ENCODE results near the gene ANO9.

Gene ANO9

GRCh38 chr11:372809-373715 lies 68.7 kb downstream of the ANO9 start:
- Histone ChIP-seq H3K4me3 (ENCODE audit: control insufficient read depth in 1 of 7, extremely low read depth in 1 of 7, insufficient read depth in 4 of 7, low read depth in 2 of 7, low read length in 6 of 7) (no peak overlapping the region), H3K27me3 (replicated peaks in 2 of 5; ENCODE audit: control insufficient read depth in 4 of 5, insufficient read depth in 5 of 5, low read length in 4 of 5) (peaks cover 0 to 19% (median 10%) of the 10 kb centered on the region in 5 experiments), H3K4me1 (ENCODE audit: control extremely low read depth in 1 of 4, control insufficient read depth in 4 of 4, insufficient read depth in 4 of 4, low read length in 3 of 4) (peaks cover 0 to 11% (median 6%) of the 10 kb centered on the region in 4 experiments), H3K9me3 (ENCODE audit: control extremely low read depth in 1 of 5, control insufficient read depth in 4 of 5, insufficient read depth in 2 of 5, low read depth in 1 of 5, low read length in 4 of 5) (peaks cover 0 to 6% (median 0%) of the 10 kb centered on the region in 5 experiments), H3K36me3 (ENCODE audit: control insufficient read depth in 4 of 4, insufficient read depth in 4 of 4, low read length in 3 of 4) (no peaks in the 10 kb centered on the region), H3K27ac (ENCODE audit: insufficient read depth in 1 of 2, low read depth in 1 of 2, low read length in 2 of 2, poor library complexity in 1 of 2, severe bottlenecking in 2 of 2) (no peak overlapping the region)
- no peak for DNase-seq
- 96% methylated on average over 27 of the region's 41 CpGs for WGBS (ENCODE audit: insufficient coverage)
- CTCF ChIA-PET: interaction anchor here (1.2 to 1.7 kb wide), 2 partner anchors 10 to 44 kb away, joined by 3 to 6 read pairs; no protein-coding TSS in a partner anchor
- POLR2A ChIA-PET: interaction anchor here (0.5 kb wide), 1 partner anchor 9 kb away, joined by 8 read pairs; no protein-coding TSS in a partner anchor

- Histone ChIP-seq H3K27ac (ENCODE audit: insufficient read depth in 1 of 2, low read depth in 1 of 2, low read length in 2 of 2, poor library complexity in 1 of 2, severe bottlenecking in 2 of 2) (no peak overlapping the region), H3K9me3 (ENCODE audit: control extremely low read depth in 1 of 5, control insufficient read depth in 4 of 5, insufficient read depth in 2 of 5, low read depth in 1 of 5, low read length in 4 of 5) (peaks cover 0 to 6% (median 0%) of the 10 kb centered on the region in 5 experiments), H3K4me3 (ENCODE audit: control insufficient read depth in 1 of 7, extremely low read depth in 1 of 7, insufficient read depth in 4 of 7, low read depth in 2 of 7, low read length in 6 of 7) (no peak overlapping the region), H3K4me1 (ENCODE audit: control extremely low read depth in 1 of 4, control insufficient read depth in 4 of 4, insufficient read depth in 4 of 4, low read length in 3 of 4) (peaks cover 0 to 13% (median 6%) of the 10 kb centered on the region in 4 experiments), H3K36me3 (ENCODE audit: control insufficient read depth in 4 of 4, insufficient read depth in 4 of 4, low read length in 3 of 4) (no peaks in the 10 kb centered on the region), H3K27me3 (replicated peaks in 2 of 5; ENCODE audit: control insufficient read depth in 4 of 5, insufficient read depth in 5 of 5, low read length in 4 of 5) (peaks cover 0 to 31% (median 18%) of the 10 kb centered on the region in 5 experiments)
- POLR2A ChIA-PET: no interaction called here
- WGBS (ENCODE audit: insufficient coverage): 97% methylated on average over 16 of the region's 19 CpGs
- CTCF ChIA-PET: interaction anchor here (1.2 to 1.7 kb wide), 5 partner anchors 9 to 76 kb away, joined by 3 to 6 read pairs (median 4); no protein-coding TSS in a partner anchor
- DNase-seq: no peak
Observed at GRCh38 chr11:371716-372590, 69.9 kb downstream of the ANO9 start.

DNA sequence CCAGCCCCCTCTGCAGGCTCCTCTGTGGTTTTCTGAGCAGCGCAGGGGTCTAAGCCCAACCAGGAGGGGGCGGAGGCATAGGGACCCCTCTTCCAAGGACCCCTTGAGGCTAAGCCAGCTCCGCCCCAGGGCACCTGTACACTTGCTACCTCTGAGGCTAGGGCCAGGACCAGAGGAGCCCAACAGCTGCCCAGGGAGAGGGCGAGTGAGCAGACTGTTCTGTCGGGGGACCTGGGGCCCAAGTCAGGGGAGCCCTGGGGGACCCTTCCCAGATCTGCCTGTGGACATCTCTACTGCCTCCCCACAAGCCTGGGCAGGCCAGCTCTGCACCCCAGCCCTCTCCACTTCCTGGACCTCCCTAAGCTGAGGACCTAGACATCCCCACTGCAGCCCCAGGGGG lies 70.8 kb downstream of the ANO9 start:
- CTCF ChIA-PET: interaction anchor here (1.5 to 1.7 kb wide), 4 partner anchors 11 to 77 kb away, joined by 3 to 5 read pairs (median 4); no protein-coding TSS in a partner anchor
- H3K4me3 ChIP-seq (ENCODE audit: control insufficient read depth in 1 of 7, extremely low read depth in 1 of 7, insufficient read depth in 4 of 7, low read depth in 2 of 7, low read length in 6 of 7): no peak overlapping the region

DNA sequence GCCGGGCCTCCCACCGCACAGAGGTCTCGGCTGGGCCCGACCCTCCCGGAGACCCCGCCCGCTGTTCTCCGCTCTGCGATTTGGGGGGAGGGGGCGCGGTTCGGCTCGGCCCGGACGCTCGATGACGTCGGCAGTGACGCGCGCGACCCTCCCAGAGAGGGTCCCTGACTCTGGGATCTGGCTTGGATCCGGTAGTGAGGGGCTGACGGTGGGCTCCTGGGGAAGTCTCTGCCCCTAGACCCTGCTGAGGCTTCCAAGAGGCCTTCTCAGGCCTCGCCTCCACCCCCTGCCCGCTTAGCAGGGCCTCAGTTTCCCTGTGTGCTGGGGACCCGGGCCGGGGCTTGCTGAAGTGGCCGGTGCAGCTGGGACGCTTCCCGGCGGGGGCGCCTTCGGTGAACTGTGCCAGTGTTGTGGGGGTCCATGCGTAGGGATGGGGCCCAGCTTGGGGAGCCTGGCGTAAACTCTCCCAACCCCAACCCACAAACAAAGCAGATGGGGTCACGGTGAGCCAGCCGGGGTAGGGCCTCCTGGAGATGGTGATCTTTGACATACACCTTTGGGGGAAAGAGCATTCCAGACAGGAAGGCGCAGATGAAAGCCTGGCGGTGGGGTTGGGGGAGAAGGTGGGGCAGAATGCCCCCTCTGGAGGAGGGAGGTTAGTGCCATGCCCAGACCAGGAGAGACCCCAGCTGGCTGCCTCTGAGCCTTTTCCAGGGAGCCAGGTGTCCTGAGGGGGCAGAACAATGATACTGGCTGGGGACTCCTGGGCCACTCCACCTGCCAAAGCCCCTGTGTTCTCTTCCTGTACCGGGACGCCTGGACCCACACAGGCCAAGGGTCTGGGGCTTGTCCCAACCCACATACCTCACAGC lies 71.5 kb downstream of the ANO9 start:
- Histone ChIP-seq H3K4me3 (ENCODE audit: control insufficient read depth in 1 of 7, extremely low read depth in 1 of 7, insufficient read depth in 4 of 7, low read depth in 2 of 7, low read length in 6 of 7) (no peak overlapping the region), H3K27me3 (replicated peaks in 2 of 5; ENCODE audit: control insufficient read depth in 4 of 5, insufficient read depth in 5 of 5, low read length in 4 of 5) (peaks cover 0 to 42% (median 23%) of the 10 kb centered on the region in 5 experiments), H3K9me3 (ENCODE audit: control extremely low read depth in 1 of 5, control insufficient read depth in 4 of 5, insufficient read depth in 2 of 5, low read depth in 1 of 5, low read length in 4 of 5) (peaks cover 0 to 1% (median 0%) of the 10 kb centered on the region in 5 experiments), H3K27ac (ENCODE audit: insufficient read depth in 1 of 2, low read depth in 1 of 2, low read length in 2 of 2, poor library complexity in 1 of 2, severe bottlenecking in 2 of 2) (no peak overlapping the region), H3K4me1 (ENCODE audit: control extremely low read depth in 1 of 4, control insufficient read depth in 4 of 4, insufficient read depth in 4 of 4, low read length in 3 of 4) (peaks cover 0 to 13% (median 6%) of the 10 kb centered on the region in 4 experiments), H3K36me3 (ENCODE audit: control insufficient read depth in 4 of 4, insufficient read depth in 4 of 4, low read length in 3 of 4) (no peaks in the 10 kb centered on the region)
- 39% methylated on average over 30 of the region's 42 CpGs for WGBS (ENCODE audit: insufficient coverage)
- ChIA-PET POLR2A (no interaction called here), CTCF (interaction anchor here (1.5 to 1.7 kb wide), 4 partner anchors 12 to 78 kb away, joined by 3 to 5 read pairs (median 4); no protein-coding TSS in a partner anchor)
- no peak for DNase-seq

More for the DNA sequence above, 70.8 kb downstream of the ANO9 start:
- WGBS (ENCODE audit: insufficient coverage): 88% methylated on average over 4 of the region's 5 CpGs
- no peak for DNase-seq
- Histone ChIP-seq H3K4me1 (ENCODE audit: control extremely low read depth in 1 of 4, control insufficient read depth in 4 of 4, insufficient read depth in 4 of 4, low read length in 3 of 4) (peaks cover 0 to 13% (median 6%) of the 10 kb centered on the region in 4 experiments), H3K9me3 (ENCODE audit: control extremely low read depth in 1 of 5, control insufficient read depth in 4 of 5, insufficient read depth in 2 of 5, low read depth in 1 of 5, low read length in 4 of 5) (peaks cover 0 to 6% (median 0%) of the 10 kb centered on the region in 5 experiments), H3K27me3 (replicated peaks in 2 of 5; ENCODE audit: control insufficient read depth in 4 of 5, insufficient read depth in 5 of 5, low read length in 4 of 5) (peaks cover 0 to 37% (median 22%) of the 10 kb centered on the region in 5 experiments), H3K36me3 (ENCODE audit: control insufficient read depth in 4 of 4, insufficient read depth in 4 of 4, low read length in 3 of 4) (no peaks in the 10 kb centered on the region), H3K27ac (ENCODE audit: insufficient read depth in 1 of 2, low read depth in 1 of 2, low read length in 2 of 2, poor library complexity in 1 of 2, severe bottlenecking in 2 of 2) (no peak overlapping the region)
- POLR2A ChIA-PET: no interaction called here

DNA sequence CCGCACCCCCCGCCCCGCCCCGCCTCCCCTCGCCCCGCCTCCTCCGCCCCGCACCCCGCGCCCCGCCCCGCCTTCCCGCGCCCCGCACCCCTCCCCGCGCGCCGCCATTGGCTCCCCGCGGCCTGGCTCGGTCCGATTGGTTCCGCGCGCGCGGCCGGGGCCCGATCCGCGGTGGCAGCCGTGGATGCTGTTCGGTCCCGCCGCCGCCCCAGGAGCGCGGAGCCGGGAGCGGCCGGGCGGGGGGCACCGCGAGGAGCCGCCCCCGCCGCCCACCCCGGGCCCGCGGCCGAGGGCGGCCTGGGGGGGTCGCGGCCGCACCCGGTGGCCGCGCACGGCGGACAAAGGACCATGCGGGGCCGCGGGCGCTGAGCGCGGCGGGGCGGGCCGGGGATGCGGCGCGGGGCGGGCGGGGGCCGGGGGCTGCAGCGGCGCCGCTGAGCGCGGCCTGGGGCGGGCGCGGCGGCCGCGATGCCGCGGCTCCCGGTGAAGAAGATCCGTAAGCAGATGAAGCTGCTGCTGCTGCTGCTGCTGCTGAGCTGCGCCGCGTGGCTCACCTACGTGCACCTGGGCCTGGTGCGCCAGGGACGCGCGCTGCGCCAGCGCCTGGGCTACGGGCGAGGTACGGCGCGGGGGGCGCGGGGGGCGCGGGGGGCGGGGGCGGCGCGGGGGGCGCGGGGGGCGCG lies 72.3 kb downstream of the ANO9 start, which contains the start of gene B4GALNT4:
TSS of gene B4GALNT4 (plus strand) at position 164 of the 683 bp plus-strand sequence. CDS start at position 469, 305 bp downstream.
- peaks cover 0 to 13% (median 6%) of the 10 kb centered on the region in 4 experiments for H3K4me1 ChIP-seq (ENCODE audit: control extremely low read depth in 1 of 4, control insufficient read depth in 4 of 4, insufficient read depth in 4 of 4, low read length in 3 of 4)
- peak within 1 kb of the TSS in 3 of 7 experiments; percentile 13 to 55 (median 35) for H3K4me3 ChIP-seq (ENCODE audit: control insufficient read depth in 1 of 7, extremely low read depth in 1 of 7, insufficient read depth in 4 of 7, low read depth in 2 of 7, low read length in 6 of 7)
- no peaks in the 10 kb centered on the region for H3K36me3 ChIP-seq (ENCODE audit: control insufficient read depth in 4 of 4, insufficient read depth in 4 of 4, low read length in 3 of 4)
- POLR2A ChIA-PET: no interaction called here
- peaks cover 0 to 49% (median 23%) of the 10 kb centered on the region in 5 experiments for H3K27me3 ChIP-seq (replicated peaks in 2 of 5; ENCODE audit: control insufficient read depth in 4 of 5, insufficient read depth in 5 of 5, low read length in 4 of 5)
- 2% methylated on average over 51 of the region's 118 CpGs for WGBS (ENCODE audit: insufficient coverage)
- CTCF ChIA-PET: interaction anchor here (1.3 to 1.5 kb wide), 2 partner anchors 13 to 82 kb away, joined by 4 to 5 read pairs; no protein-coding TSS in a partner anchor
- H3K9me3 ChIP-seq (ENCODE audit: control extremely low read depth in 1 of 5, control insufficient read depth in 4 of 5, insufficient read depth in 2 of 5, low read depth in 1 of 5, low read length in 4 of 5): no peaks in the 10 kb centered on the region
- DNase-seq: peak in 2 of 3 donors; percentile 34 to 48
- H3K27ac ChIP-seq (ENCODE audit: insufficient read depth in 1 of 2, low read depth in 1 of 2, low read length in 2 of 2, poor library complexity in 1 of 2, severe bottlenecking in 2 of 2): no peak within 1 kb of the TSS

All from common myeloid progenitor, CD34-positive (primary cell).